Pancreas (tissue), 10 donors: ENCODE results near the gene TGFBR2. TPM values are rescaled to one million over a fixed set of nuclear protein-coding genes. Genes with fewer than 3 reads are reported as not detected.

Experiments
- ATAC-seq, 4 donors: fragments of 200-7000 bp; cut with Tn5 transposase; one replicate each; pipeline versions ENCODE4 v1.8.0 to v1.9.1; 2020; ENCODE audit warnings: mild to moderate bottlenecking in 4 of 4, moderate library complexity in 4 of 4
- DNase-seq, 6 donors: peaks; one replicate each; pipeline ENCODE4 v3.0.0-alpha.2; 2020
- FAIRE-seq: peaks from 2 replicates; lab custom pipeline; 2012; peaks lifted over from hg19 to GRCh38; lab: Jason Lieb, UNC
- H3K27ac ChIP-seq, 4 donors: fragments of 200-600 bp; sonication (generic); 1 replicate in 3 of 4; 2 replicates in 1 of 4; pipeline versions ENCODE4 v1.5.0 to v1.8.0; 2020
- H3K27me3 ChIP-seq, 4 donors: fragments of 200-600 bp; one replicate each; pipeline ENCODE4 v1.8.0; 2021
- H3K36me3 ChIP-seq, 3 donors: fragments of 200-600 bp; sonication (generic) in 1 of 3; one replicate each; pipeline versions ENCODE4 v1.5.0 to v1.8.0; 2020 to 2021
- H3K4me1 ChIP-seq, 3 donors: fragments of 200-600 bp; one replicate each; pipeline ENCODE4 v1.8.0; 2021
- H3K4me3 ChIP-seq, 4 donors: fragments of 200-600 bp; sonication (generic) in 2 of 4; one replicate each; pipeline versions ENCODE4 v1.5.0 to v1.8.0; 2020 to 2021
- H3K9me3 ChIP-seq, 4 donors: fragments of 200-600 bp; one replicate each; pipeline ENCODE4 v1.8.0; 2021
- CTCF ChIP-seq, 4 donors: fragments of 200-600 bp; sonication (generic) in 3 of 4; IDR thresholded peaks; one replicate each; pipeline versions ENCODE4 v1.5.0 to v1.8.0; 2021; ENCODE audit warnings: antibody characterized with exemption in 4 of 4
- WGBS, 2 donors: extraction: QIAGEN DNeasy Blood & Tissue Kit; methylation state at CpG; one replicate each; pipeline ENCODE4 v1.1.7; 2013; 5-methylcytosine and 5-hydroxymethylcytosine counted together
- intact Hi-C, 3 donors: fragments of 100-400 bp; cut with DNase I; formaldehyde crosslinking; loops; one replicate each; pipeline versions ENCODE4 v1.11.1 to v1.14.2; 2022
- polyA plus RNA-seq, 2 donors: library from polyadenylated mRNA; stranded (reverse); fragments of 200-250 nt; gene quantifications; one replicate each; pipeline ENCODE4 v1.2.3, GENCODE V29; 2013
- total RNA-seq, 6 donors: library from RNA; stranded (reverse); fragmentation: NEBNext Ultra II Directional in 4 of 6; extraction: Animal tissue kit (Norgen Biotek cat#: 25700) in 4 of 6; gene quantifications; one replicate each; pipeline versions ENCODE4 v1.2.1 to v1.2.4, GENCODE V29; 2021 to 2023
- donor health status: healthy with polysubstance abuse.
- donor health status: DM: no; HTN: no; CAD: no; lungs with moderate emphysema.
- donor health status: DM: no; HTN: no; CAD: no.
- donor health status: control.
- donor health status: control.
- donor health status: Bipolar disorder and iron deficiency.
- donor health status: DM: yes; HTN: yes; CAD: no.
- donor health status: DM: no; HTN: no; CAD: no.
- donor health status: DM: no; HTN: no; CAD: no.
- donor health status: DM: yes; HTN: yes; CAD: no.

TGFBR2 gene
- total and polyA plus RNA-seq, 8 donors = 9.0 to 60.8 (median 31.1) TPM

- intact Hi-C loops = no loop called here
- WGBS, 2 donors = 77 to 81% methylated on average over 3 of the region's 3 CpGs
- DNase-seq = no peak
- Histone ChIP-seq H3K27me3 (no peaks in the 10 kb centered on the region), H3K9me3 (no peaks in the 10 kb centered on the region), H3K27ac (no peak overlapping the region), H3K36me3 (no peaks in the 10 kb centered on the region), H3K4me3 (no peak overlapping the region), H3K4me1 (no peaks in the 10 kb centered on the region)
- no peak for FAIRE-seq
- ATAC-seq = no peak
- TF ChIP-seq CTCF (IDR thresholded peaks at IDR 0.05) = no peak
Measured at GRCh38 chr3:30713885-30714503, 107.6 kb downstream of the TGFBR2 start.

GRCh38 chr3:30719536-30719935 lies 113.1 kb downstream of the TGFBR2 start:
- 90 to 96% methylated on average over 3 of the region's 3 CpGs for WGBS, 2 donors
- Histone ChIP-seq H3K4me3 (no peak overlapping the region), H3K4me1 (peaks cover 0 to 6% (median 0%) of the 10 kb centered on the region in 3 donors), H3K36me3 (no peaks in the 10 kb centered on the region), H3K27ac (no peak overlapping the region), H3K27me3 (no peaks in the 10 kb centered on the region), H3K9me3 (no peaks in the 10 kb centered on the region)
- no peak for FAIRE-seq
- DNase-seq = no peak
- no peak for ATAC-seq
- intact Hi-C loops = no loop called here
- TF ChIP-seq CTCF (IDR thresholded peaks at IDR 0.05) = no peak

- Histone ChIP-seq H3K27ac (no peak overlapping the region), H3K27me3 (no peaks in the 10 kb centered on the region), H3K4me1 (peaks cover 0 to 6% (median 0%) of the 10 kb centered on the region in 3 donors), H3K36me3 (no peaks in the 10 kb centered on the region), H3K4me3 (no peak overlapping the region), H3K9me3 (no peaks in the 10 kb centered on the region)
- intact Hi-C loops = no loop called here
- TF ChIP-seq CTCF (IDR thresholded peaks at IDR 0.05) = no peak
- FAIRE-seq (no peak), DNase-seq (no peak), ATAC-seq (peak; percentile 35 to 76 (median 52))
- 68 to 72% methylated on average over 5 of the region's 5 CpGs for WGBS, 2 donors
Measured at GRCh38 chr3:30720586-30721313, 114.3 kb downstream of the TGFBR2 start.

GRCh38 chr3:30721314-30721634 lies 114.9 kb downstream of the TGFBR2 start:
- intact Hi-C loops = no loop called here
- 23 to 39% methylated on average over 2 of the region's 2 CpGs for WGBS, 2 donors
- DNase-seq = no peak
- no peak overlapping the region for H3K4me3 ChIP-seq
- TF ChIP-seq CTCF (IDR thresholded peaks at IDR 0.05) = no peak
- no peak for FAIRE-seq
- no peaks in the 10 kb centered on the region for H3K9me3 ChIP-seq
- peaks cover 0 to 6% (median 0%) of the 10 kb centered on the region in 3 donors for H3K4me1 ChIP-seq
- no peak overlapping the region for H3K27ac ChIP-seq
- no peaks in the 10 kb centered on the region for H3K36me3 ChIP-seq
- no peak for ATAC-seq
- H3K27me3 ChIP-seq = no peaks in the 10 kb centered on the region

- DNase-seq (no peak), ATAC-seq (no peak), FAIRE-seq (no peak)
- intact Hi-C loops = no loop called here
- Histone ChIP-seq H3K9me3 (no peaks in the 10 kb centered on the region), H3K27me3 (no peaks in the 10 kb centered on the region), H3K27ac (no peak overlapping the region), H3K4me1 (peaks cover 0 to 6% (median 0%) of the 10 kb centered on the region in 3 donors), H3K36me3 (no peaks in the 10 kb centered on the region), H3K4me3 (no peak overlapping the region)
- TF ChIP-seq CTCF (IDR thresholded peaks at IDR 0.05) = no peak
- WGBS, 2 donors = 65 to 71% methylated on average over 1 of the region's 1 CpG
Measured at GRCh38 chr3:30723211-30723610, 116.8 kb downstream of the TGFBR2 start.
